GM13976 (cell line): ENCODE results near the gene TMEM259.
A peak's percentile ranks its signal among the peaks of the same experiment; 100 is the strongest.

Experiments used
- DNase-seq: peaks from one replicate; pipeline ENCODE4 v3.0.0; 2012; ENCODE audit warnings: low spot score
- in situ Hi-C: fragments of 300-500 bp; cut with MboI; formaldehyde crosslinking; loops from one replicate; pipeline ENCODE4 v1.12.0; 2022; ENCODE audit warnings: low sequenced_read_pairs, mixed read lengths, inconsistent platforms; ENCODE audit not compliant: unreplicated experiment
- TF ChIP-seq, protein P1 (sequence below): IDR thresholded peaks from 2 replicates; pipeline ENCODE4 v1.5.1; 2012; ENCODE audit warnings: borderline replicate concordance, mild to moderate bottlenecking; ENCODE audit not compliant: insufficient read depth; ENCODE audit errors: extremely low read depth, missing control alignments, control extremely low read depth

TMEM259 gene

GRCh38 chr19:973726-974563 lies 47.0 kb downstream of the TMEM259 start:
- DNase-seq = no peak
- in situ Hi-C loops = no loop called here
- TF ChIP-seq, protein P1, sequence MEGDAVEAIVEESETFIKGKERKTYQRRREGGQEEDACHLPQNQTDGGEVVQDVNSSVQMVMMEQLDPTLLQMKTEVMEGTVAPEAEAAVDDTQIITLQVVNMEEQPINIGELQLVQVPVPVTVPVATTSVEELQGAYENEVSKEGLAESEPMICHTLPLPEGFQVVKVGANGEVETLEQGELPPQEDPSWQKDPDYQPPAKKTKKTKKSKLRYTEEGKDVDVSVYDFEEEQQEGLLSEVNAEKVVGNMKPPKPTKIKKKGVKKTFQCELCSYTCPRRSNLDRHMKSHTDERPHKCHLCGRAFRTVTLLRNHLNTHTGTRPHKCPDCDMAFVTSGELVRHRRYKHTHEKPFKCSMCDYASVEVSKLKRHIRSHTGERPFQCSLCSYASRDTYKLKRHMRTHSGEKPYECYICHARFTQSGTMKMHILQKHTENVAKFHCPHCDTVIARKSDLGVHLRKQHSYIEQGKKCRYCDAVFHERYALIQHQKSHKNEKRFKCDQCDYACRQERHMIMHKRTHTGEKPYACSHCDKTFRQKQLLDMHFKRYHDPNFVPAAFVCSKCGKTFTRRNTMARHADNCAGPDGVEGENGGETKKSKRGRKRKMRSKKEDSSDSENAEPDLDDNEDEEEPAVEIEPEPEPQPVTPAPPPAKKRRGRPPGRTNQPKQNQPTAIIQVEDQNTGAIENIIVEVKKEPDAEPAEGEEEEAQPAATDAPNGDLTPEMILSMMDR = no peak

- TF ChIP-seq, protein P1 = no peak
- DNase-seq = no peak
- in situ Hi-C loops = no loop called here
These were observed 48.6 kb downstream of the TMEM259 start for GRCh38 chr19:972281-972680.

DNA sequence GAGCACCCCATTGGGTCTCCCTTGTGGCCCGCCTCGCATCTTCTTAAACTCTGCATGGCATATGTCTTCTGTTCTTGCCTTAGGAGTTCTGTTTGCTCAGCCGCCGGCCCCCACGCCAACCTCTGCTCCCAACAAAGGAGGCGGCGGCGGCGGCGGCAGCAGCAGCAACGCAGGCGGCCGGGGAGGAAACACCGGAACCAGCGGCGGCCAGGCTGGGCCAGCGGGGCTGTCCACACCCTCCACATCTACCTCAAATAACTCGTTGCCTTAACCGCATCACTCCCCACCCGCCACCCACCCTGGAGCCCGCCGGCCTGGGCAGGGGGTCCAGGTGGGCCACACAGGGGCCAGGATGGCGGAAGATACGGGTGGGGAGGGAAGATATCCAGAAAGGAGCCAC lies 49.1 kb downstream of the TMEM259 start:
- TF ChIP-seq, protein P1 = no peak
- in situ Hi-C loops = no loop called here
- DNase-seq = no peak

DNA sequence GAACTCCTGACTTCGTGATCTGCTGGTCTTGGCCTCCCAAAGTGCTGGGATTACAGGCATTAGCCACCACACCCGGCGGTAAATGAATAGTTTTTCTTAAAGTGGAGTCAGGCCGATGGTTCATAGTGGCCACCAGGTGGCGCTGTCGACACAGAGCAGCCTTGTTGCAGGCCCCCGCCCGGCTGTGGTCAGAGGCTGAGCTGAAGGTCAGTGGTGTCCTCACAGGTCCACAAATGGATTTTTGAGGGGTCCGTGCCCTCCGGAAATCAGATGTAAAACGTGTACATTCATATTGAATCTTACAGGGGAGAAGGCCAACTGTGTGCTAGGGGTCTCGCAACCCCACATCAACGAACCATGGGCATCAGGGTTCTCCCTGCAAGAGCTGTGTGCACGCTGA lies 50.2 kb downstream of the TMEM259 start:
- TF ChIP-seq, protein P1 = peak; percentile 34
- DNase-seq = no peak
- in situ Hi-C loops = no loop called here

DNA sequence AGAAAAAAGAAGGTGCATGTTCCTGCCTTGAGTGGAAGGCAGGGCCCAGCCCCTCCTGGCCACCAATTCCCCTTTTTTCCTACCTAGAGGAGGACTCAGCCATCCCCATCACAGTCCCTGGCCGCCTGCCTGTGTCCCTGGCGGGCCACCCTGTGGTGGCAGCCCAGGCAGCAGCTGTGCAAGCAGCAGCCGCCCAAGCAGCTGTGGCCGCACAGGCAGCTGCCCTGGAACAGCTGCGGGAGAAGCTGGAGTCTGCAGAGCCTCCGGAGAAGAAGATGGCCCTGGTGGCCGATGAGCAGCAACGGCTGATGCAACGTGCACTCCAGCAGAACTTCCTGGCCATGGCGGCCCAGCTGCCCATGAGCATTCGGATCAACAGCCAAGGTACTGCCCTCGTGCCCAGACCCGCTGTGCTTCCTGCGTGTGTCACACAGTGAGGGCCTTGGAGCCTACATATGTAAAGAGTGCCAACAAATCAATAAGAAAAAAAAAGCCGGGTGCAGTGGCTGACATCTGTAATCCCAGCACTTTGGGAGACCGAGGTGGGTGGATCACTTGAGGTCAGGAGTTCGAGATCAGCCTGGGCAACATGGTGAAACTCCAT lies 54.3 kb downstream of the TMEM259 start:
- in situ Hi-C loops = no loop called here
- TF ChIP-seq, protein P1 = no peak
- DNase-seq = no peak

GRCh38 chr19:964761-965694 lies 55.9 kb downstream of the TMEM259 start:
- DNase-seq = no peak
- TF ChIP-seq, protein P1 = no peak
- in situ Hi-C loops = no loop called here
